GM19023 (cell line): ENCODE results near the gene CNOT8.
A peak's percentile ranks its signal among the peaks of the same experiment; 100 is the strongest.
"Not testable (repeated sequence)": the region's sequence is repeated elsewhere in the genome, so short reads cannot be mapped to it uniquely, and the experiment has no call there.

Experiments
- ATAC-seq: cut with Tn5 transposase; IDR thresholded peaks from one replicate; pipeline ENCODE4 v1.9.1; 2021; ENCODE audit warnings: mild to moderate bottlenecking, moderate library complexity; ENCODE audit not compliant: unreplicated experiment

The CNOT8 gene

GRCh38 chr5:154858297-154858971 lies at the start of gene CNOT8:
TSS of gene CNOT8 (plus strand) at chr5:154858627. CDS start at chr5:154863279, 4,652 bp downstream.
- peak; percentile 78 for ATAC-seq

DNA sequence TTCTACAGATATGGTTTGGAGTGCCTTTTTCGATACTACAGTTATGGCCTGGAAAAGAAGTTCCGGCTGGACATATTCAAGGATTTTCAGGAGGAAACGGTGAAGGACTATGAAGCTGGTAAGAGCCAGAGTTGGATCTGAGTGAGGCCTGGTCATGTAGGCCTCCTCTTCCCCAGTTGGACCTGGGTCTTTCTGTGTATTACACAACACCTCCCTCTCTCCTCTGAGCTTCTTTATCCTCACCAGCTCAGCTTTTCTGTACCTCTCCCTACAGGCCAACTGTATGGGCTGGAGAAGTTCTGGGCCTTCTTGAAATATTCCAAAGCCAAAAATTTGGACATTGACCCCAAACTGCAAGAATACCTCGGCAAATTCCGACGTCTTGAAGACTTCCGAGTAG lies 47.2 kb upstream of the CNOT8 start:
- ATAC-seq, result no peak

DNA sequence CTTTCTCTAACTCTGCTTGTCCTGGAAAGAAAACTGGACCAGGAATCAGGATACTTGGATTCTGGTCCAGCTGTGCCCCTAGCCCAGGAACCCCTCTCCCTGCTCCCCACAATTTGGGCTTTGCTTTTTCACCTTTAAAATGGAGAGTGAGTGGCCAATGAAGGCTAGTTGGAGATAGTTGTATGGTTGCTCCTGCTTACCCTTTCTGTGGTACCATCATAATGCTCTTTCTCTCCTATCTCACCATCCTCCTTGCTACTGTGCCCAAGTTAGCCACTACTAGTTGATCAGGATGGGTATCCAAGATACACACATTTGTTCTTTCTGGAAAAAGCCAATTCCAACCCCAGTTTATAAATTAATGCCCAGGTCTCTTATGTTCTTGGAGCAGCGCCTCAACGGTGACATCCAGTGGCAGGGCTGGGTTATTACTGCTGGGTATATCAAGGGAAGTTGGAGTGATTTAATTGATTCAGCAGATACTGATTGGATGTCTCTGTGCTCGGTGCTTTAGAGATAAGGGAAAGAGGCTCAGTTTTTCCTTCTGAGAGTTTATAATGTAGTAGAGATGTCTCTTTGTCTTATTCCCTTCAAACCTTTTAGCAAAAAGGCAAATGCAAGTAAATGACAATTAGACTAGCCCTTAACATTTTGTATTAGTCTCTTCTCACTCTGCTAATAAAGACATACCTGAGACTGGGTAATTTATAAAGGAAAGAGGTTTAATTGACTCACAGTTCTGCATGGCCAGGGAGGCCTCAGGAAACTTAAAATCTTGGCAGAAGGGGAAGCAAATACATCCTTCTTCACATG lies 46.6 kb upstream of the CNOT8 start:
- ATAC-seq, result no peak

GRCh38 chr5:154813158-154813557 lies 45.3 kb upstream of the CNOT8 start:
- ATAC-seq, result no peak

GRCh38 chr5:154813736-154814135 lies 44.7 kb upstream of the CNOT8 start:
- no peak for ATAC-seq

- ATAC-seq, result no peak
Observed at GRCh38 chr5:154815025-154815424, 43.4 kb upstream of the CNOT8 start.

- ATAC-seq, result no peak
Observed at GRCh38 chr5:154815684-154816247, 42.7 kb upstream of the CNOT8 start.

GRCh38 chr5:154816891-154817492 lies 41.4 kb upstream of the CNOT8 start:
- ATAC-seq, result no peak

GRCh38 chr5:154817815-154818214 lies 40.6 kb upstream of the CNOT8 start:
- ATAC-seq, result no peak

GRCh38 chr5:154818471-154819116 lies 39.8 kb upstream of the CNOT8 start:
- ATAC-seq, result no peak

DNA sequence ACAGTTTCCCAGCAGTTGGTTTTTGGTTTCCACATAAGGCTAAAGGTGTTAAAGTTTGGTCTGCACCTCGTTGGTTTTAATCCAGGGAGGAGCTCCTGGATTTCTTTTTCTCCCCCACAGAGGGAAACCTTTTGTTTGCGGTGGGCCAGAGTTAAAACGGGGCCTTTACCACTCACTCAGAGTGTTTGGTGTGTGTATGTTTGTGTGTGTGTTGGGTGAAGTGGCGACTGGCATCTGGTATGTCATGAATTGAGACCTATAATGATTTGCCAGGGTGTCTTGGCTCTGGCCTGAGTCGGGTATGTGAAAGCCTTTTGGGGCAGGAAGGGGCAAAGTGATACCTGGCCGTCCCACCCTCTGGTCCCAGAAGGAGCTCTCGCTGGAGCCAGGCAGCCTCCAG lies 38.9 kb upstream of the CNOT8 start:
- ATAC-seq, result no peak

- no peak for ATAC-seq
Observed at GRCh38 chr5:154820383-154820782, 38.0 kb upstream of the CNOT8 start.

GRCh38 chr5:154822896-154823295 lies 35.5 kb upstream of the CNOT8 start:
- ATAC-seq, result not testable (repeated sequence)

DNA sequence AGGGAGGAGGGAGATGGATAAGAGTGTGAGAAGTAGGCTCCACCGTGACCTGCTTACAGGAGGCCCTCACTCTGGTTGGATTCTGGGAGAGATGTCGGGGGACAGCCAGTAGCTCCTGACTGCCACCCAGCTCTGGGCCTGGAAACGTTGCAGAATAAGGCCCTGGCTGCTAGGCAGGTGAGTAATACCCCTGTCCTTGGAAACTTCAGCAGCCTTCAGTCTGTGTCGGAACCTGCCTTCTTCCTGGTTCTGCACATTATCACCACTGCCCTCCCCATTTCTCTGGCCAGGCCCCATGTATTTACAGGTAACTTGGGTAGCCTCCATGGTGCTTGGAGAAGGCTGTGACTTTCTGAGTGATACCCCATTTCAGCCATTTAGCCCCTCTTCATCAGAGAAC lies 34.8 kb upstream of the CNOT8 start:
- ATAC-seq, result no peak

- no peak for ATAC-seq
Observed at GRCh38 chr5:154824070-154824469, 34.4 kb upstream of the CNOT8 start.

GRCh38 chr5:154829181-154829588 lies 29.2 kb upstream of the CNOT8 start:
- no peak for ATAC-seq

DNA sequence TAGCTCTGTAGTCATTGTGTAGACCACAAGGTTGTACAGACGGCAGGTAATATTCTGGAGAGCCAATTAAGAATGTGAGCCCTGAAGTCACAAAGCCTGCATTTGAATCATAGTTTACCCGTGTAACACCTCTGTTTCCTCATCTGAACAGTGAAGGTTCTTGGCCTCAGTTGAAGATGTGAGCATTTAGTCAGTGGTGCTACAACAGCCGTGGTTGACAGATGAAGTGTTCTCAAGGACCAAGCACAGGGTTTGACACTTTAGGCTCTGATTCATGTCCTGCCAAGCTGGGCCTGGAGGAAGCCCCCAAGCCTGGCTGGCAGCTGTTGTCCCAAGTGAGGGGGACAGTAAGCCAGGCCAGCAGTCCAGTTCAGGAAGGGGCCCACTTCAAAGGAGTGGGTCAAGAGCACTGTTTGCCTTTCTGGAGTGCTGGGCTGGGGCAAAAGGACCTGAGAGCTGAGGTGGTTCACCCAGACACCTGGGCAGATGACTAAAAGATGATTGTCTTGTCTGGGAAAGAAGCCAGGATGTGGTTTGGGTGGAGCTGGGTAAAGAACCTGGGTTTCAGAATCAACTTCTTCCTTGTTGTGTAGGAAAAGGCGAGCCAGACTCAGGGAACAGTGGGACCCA lies 28.7 kb upstream of the CNOT8 start:
- no peak for ATAC-seq

GRCh38 chr5:154830219-154830595 lies 28.2 kb upstream of the CNOT8 start:
- no peak for ATAC-seq

- ATAC-seq, result no peak
Observed at GRCh38 chr5:154830596-154830995, 27.8 kb upstream of the CNOT8 start.

DNA sequence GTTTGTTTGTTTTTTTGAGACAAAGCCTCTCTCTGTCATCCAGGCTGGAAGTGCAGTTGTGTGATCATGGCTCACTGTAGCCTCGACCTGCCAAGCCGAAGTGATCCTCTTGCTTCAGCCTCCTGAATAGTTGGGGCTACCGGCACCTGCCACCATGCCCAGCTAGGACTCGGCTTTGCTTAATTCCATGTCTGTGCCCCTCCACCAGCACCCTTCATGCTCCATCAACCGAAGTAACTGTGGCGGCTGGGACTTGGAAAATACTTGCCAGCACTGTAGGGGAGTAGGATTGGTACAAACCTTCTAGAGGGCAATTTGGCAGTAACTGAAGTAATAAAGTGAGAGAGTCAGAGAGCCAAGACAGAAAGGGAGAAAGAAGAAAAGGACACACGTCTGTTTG lies 27.0 kb upstream of the CNOT8 start:
- ATAC-seq, result no peak

- not testable (repeated sequence) for ATAC-seq
Observed at GRCh38 chr5:154832804-154833203, 25.6 kb upstream of the CNOT8 start.
